OCI-LY7 (cell line): ENCODE data around the gene SPDYE3. TPM values are rescaled to one million over a fixed set of nuclear protein-coding genes. Genes with fewer than 3 reads are reported as not detected.

Experiments used
- BruUV-seq: library from RNA; stranded (reverse); fragments of 400-500 nt; replicated peaks from 2 replicates; lab custom pipeline; 2021; lab: Mats Ljungman, UMichigan
- CTCF ChIA-PET: fragments of 300-600 bp; sonication (Branson Sonifier 250); formaldehyde crosslinking; loops from one replicate; lab custom pipeline; 2022; ENCODE audit warnings: antibody characterized with exemption; ENCODE audit not compliant: unreplicated experiment; lab: Charles Lee
- POLR2A ChIA-PET: fragments of 300-600 bp; sonication (Branson Sonifier 250); formaldehyde crosslinking; loops from one replicate; lab custom pipeline; 2022; ENCODE audit warnings: antibody characterized with exemption; lab: Charles Lee
- DNase-seq: peaks from one replicate; pipeline ENCODE4 v3.0.0-alpha.2; 2015; ENCODE audit warnings: low spot score
- H2AFZ ChIP-seq: fragments of 200-600 bp; sonication (generic), shearing (Covaris generic); 2 replicates; pipeline ENCODE4 v1.6.1; 2014; ENCODE audit warnings: mild to moderate bottlenecking, antibody characterized with exemption, low read length, moderate library complexity
- H3K27ac ChIP-seq: fragments of 200-600 bp; sonication (generic); 2 replicates; pipeline ENCODE4 v1.5.1; 2014; ENCODE audit warnings: mixed run types, low read depth, mild to moderate bottlenecking, moderate library complexity, low read length, inconsistent platforms; ENCODE audit not compliant: poor library complexity, severe bottlenecking
- H3K36me3 ChIP-seq: fragments of 200-600 bp; sonication (generic); 2 replicates; pipeline ENCODE4 v1.6.1; 2014; ENCODE audit warnings: mild to moderate bottlenecking, antibody characterized with exemption, low read length, moderate library complexity, mixed read lengths; ENCODE audit not compliant: insufficient read depth
- H3K4me1 ChIP-seq: fragments of 200-600 bp; sonication (generic); 2 replicates; pipeline ENCODE4 v1.5.1; 2014; ENCODE audit warnings: mild to moderate bottlenecking, low read length; ENCODE audit not compliant: insufficient read depth, poor library complexity, severe bottlenecking
- H3K4me2 ChIP-seq: fragments of 200-600 bp; sonication (generic); 2 replicates; pipeline ENCODE4 v1.6.1; 2014; ENCODE audit warnings: mild to moderate bottlenecking, low read length
- H3K4me3 ChIP-seq: fragments of 200-600 bp; sonication (generic); 2 replicates; pipeline ENCODE4 v1.5.1; 2014; ENCODE audit warnings: mild to moderate bottlenecking, low read depth, low read length; ENCODE audit not compliant: poor library complexity, severe bottlenecking
- H3K79me2 ChIP-seq: fragments of 200-600 bp; sonication (generic); 2 replicates; pipeline ENCODE4 v1.6.1; 2016; ENCODE audit warnings: low read depth, mild to moderate bottlenecking, low read length, moderate library complexity, mixed read lengths; ENCODE audit not compliant: insufficient read depth
- H3K9me2 ChIP-seq: fragments of 200-600 bp; sonication (generic); 2 replicates; pipeline ENCODE4 v1.6.1; 2016; ENCODE audit warnings: mild to moderate bottlenecking, low read length, mixed read lengths; ENCODE audit not compliant: insufficient read depth
- H3K9me3 ChIP-seq: fragments of 200-600 bp; sonication (generic); 2 replicates; pipeline ENCODE4 v1.6.1; 2014; ENCODE audit warnings: mild to moderate bottlenecking, mixed run types, low read length, mixed read lengths
- H4K20me1 ChIP-seq: fragments of 200-600 bp; sonication (generic); 2 replicates; pipeline ENCODE4 v1.6.1; 2014; ENCODE audit warnings: mild to moderate bottlenecking, antibody characterized with exemption, low read length, moderate library complexity, mixed read lengths; ENCODE audit not compliant: insufficient read depth
- EZH2phosphoT487 ChIP-seq: fragments of 200-600 bp; sonication (generic); IDR thresholded peaks from 2 replicates; pipeline ENCODE4 v1.6.1; 2018; ENCODE audit warnings: low read depth, borderline replicate concordance, mild to moderate bottlenecking, mixed run types, antibody characterized with exemption, low read length, moderate library complexity, mixed read lengths
- intact Hi-C: fragments of 100-400 bp; cut with micrococcal nuclease; formaldehyde crosslinking; loops from one replicate; pipeline ENCODE4 v1.10.0; 2022; ENCODE audit not compliant: unreplicated experiment
- total RNA-seq, 2 experiments: library from RNA; depleted of rRNA in 1 of 2; stranded (reverse); fragments of >200 nt in 1 of 2; shearing (Covaris generic) in 1 of 2; gene quantifications; 2 replicates each; pipeline ENCODE4 v1.2.3, GENCODE V29; 2014 to 2022
- TF ChIP-seq, protein P1 (sequence below): fragments of 200-600 bp; sonication (generic); conservative IDR thresholded peaks from 2 replicates; pipeline ENCODE4 v1.5.1; 2014; ENCODE audit warnings: mild to moderate bottlenecking, antibody characterized with exemption, low read length, moderate library complexity, mixed read lengths

Gene SPDYE3
- total RNA-seq, 2 experiments from 2014 or later = not detected

DNA sequence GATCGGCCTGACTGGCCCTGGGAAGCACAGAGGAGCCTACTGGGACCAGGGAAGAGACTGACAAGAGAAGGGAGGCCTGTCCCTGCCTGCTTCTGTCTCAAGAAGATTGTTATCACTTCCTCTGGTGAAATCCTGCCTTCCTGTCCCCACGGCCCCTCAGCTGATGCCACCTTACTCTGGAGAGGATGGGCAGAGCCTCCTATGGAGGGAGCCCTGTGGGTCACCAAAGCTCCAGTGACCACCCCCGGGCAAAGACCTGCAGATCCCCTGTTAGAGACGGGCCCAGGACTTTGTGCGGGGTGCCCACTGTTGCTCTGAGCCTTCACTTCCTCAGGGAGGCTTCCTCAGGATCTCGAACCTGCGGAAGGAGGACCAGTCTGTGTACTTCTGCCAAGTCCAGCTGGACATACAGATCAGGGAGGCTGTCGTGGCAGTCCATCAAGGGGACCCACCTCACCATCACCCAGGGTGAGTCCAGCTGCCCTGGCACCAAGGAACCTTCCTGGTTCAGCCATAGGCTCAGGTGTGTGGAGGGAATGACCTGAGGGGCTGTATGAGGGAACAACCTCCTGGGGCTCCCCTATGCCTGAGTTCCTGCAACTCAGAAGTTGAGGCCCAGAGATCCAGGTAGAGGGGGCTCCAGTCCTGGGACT lies 49.0 kb downstream of the SPDYE3 start:
- Histone ChIP-seq H3K4me2 (no peak overlapping the region), H3K4me3 (no peak overlapping the region), H3K4me1 (peaks cover 17% of the 10 kb centered on the region), H2AFZ (no peak overlapping the region), H3K36me3 (peaks cover 91% of the 10 kb centered on the region), H3K79me2 (no peaks in the 10 kb centered on the region), H4K20me1 (no peaks in the 10 kb centered on the region), H3K9me3 (no peaks in the 10 kb centered on the region), H3K9me2 (no peaks in the 10 kb centered on the region), H3K27ac (no peak overlapping the region)
- CTCF ChIA-PET = no interaction called here
- POLR2A ChIA-PET = no interaction called here
- intact Hi-C loops = no loop called here
- DNase-seq = no peak
- no TSS peak for BruUV-seq
- TF ChIP-seq, protein P1, sequence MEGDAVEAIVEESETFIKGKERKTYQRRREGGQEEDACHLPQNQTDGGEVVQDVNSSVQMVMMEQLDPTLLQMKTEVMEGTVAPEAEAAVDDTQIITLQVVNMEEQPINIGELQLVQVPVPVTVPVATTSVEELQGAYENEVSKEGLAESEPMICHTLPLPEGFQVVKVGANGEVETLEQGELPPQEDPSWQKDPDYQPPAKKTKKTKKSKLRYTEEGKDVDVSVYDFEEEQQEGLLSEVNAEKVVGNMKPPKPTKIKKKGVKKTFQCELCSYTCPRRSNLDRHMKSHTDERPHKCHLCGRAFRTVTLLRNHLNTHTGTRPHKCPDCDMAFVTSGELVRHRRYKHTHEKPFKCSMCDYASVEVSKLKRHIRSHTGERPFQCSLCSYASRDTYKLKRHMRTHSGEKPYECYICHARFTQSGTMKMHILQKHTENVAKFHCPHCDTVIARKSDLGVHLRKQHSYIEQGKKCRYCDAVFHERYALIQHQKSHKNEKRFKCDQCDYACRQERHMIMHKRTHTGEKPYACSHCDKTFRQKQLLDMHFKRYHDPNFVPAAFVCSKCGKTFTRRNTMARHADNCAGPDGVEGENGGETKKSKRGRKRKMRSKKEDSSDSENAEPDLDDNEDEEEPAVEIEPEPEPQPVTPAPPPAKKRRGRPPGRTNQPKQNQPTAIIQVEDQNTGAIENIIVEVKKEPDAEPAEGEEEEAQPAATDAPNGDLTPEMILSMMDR = no peak
- no peak for TF ChIP-seq EZH2phosphoT487

DNA sequence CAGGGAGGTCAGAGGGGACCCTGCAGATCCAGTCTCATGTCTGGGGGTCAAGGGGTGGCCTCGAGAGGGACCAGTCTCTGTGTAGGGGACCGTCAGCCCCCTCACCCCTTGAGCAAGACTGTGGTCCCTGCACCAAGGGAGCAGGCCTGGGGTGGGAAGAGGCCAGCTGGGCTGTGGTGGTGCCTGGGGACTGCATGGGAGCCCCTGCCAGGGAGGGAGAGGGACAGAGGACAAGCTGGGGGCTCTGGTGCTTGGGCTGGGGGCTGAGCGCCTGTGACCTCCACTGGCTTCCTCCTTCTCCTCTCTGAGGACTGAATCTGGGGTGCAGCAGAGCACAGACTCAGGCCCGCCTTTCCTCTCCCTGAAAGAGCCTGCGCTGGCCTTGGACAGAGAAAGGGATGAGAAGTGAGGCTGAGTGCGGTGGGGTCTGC lies 49.6 kb downstream of the SPDYE3 start:
- Histone ChIP-seq H2AFZ (no peak overlapping the region), H3K27ac (no peak overlapping the region), H3K9me3 (no peaks in the 10 kb centered on the region), H3K4me2 (no peak overlapping the region), H3K9me2 (no peaks in the 10 kb centered on the region), H4K20me1 (no peaks in the 10 kb centered on the region), H3K36me3 (peaks cover 93% of the 10 kb centered on the region), H3K79me2 (no peaks in the 10 kb centered on the region), H3K4me3 (no peak overlapping the region), H3K4me1 (peaks cover 17% of the 10 kb centered on the region)
- BruUV-seq = no TSS peak
- intact Hi-C loops = no loop called here
- CTCF ChIA-PET = no interaction called here
- POLR2A ChIA-PET = no interaction called here
- TF ChIP-seq, protein P1 = no peak
- no peak for TF ChIP-seq EZH2phosphoT487
- DNase-seq = no peak
